HepG2 (cell line): ENCODE measurements around the gene MTA3.

Source experiments
- EP300 ChIP-seq, 3 experiments: sonication (generic) in 1 of 3; formaldehyde crosslinking in 1 of 3; IDR thresholded peaks; 2 replicates each; pipeline versions ENCODE4 v1.5.1 to v1.6.1; 2011 to 2020; ENCODE audit warnings: low read depth in 2 of 3, low read length in 2 of 3, borderline replicate concordance in 1 of 3, improper control_type of control experiment in 1 of 3, mild to moderate bottlenecking in 1 of 3, missing genetic modification reagents in 1 of 3, moderate library complexity in 1 of 3
- FOSL1 ChIP-seq: sonication (generic); formaldehyde crosslinking; IDR thresholded peaks from 2 replicates; pipeline ENCODE4 v1.9.0; 2021; ENCODE audit warnings: missing genetic modification reagents, borderline replicate concordance
- MEIS2 ChIP-seq: sonication (generic); formaldehyde crosslinking; IDR thresholded peaks from 2 replicates; pipeline ENCODE4 v1.9.0; 2021; ENCODE audit warnings: mild to moderate bottlenecking, missing genetic modification reagents
- SETDB1 ChIP-seq: sonication (generic); formaldehyde crosslinking; IDR thresholded peaks from 2 replicates; pipeline ENCODE4 v1.5.1; 2020; ENCODE audit warnings: missing genetic modification reagents, mild to moderate bottlenecking, borderline replicate concordance
- TBX3 ChIP-seq: fragments of 450-650 bp; IDR thresholded peaks from 2 replicates; pipeline ENCODE4 v1.6.1; 2017; ENCODE audit warnings: antibody characterized with exemption, mild to moderate bottlenecking, inconsistent platforms, borderline replicate concordance
- TF ChIP-seq, protein P1 (sequence below): sonication (generic); formaldehyde crosslinking; IDR thresholded peaks from 2 replicates; pipeline ENCODE4 v1.5.0; 2020; ENCODE audit warnings: mild to moderate bottlenecking, missing genetic modification reagents, moderate library complexity
- TF ChIP-seq, protein P2 (sequence below): sonication (generic); formaldehyde crosslinking; IDR thresholded peaks from 2 replicates; pipeline ENCODE4 v1.5.0; 2020; ENCODE audit warnings: mild to moderate bottlenecking, missing genetic modification reagents, borderline replicate concordance

DNA sequence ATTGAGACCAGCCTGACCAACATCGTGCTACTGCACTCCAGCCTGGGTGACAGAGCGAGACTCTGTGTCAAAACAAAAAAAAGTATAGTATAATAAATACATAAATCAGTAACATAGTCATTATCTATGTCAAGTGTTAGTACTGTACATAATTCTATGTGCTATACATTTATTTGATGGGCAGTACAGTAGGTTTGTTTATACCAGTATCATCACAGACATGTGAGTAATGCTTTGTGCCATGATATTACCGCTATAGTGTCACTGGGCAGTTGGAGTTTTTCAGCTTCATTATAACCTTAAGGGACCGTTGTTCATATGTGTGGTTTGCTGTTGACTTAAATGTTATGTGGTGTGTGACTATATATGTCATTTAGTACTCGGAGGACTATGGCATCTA lies 24.9 kb downstream of the MTA3 start:
- TF ChIP-seq, protein P1, sequence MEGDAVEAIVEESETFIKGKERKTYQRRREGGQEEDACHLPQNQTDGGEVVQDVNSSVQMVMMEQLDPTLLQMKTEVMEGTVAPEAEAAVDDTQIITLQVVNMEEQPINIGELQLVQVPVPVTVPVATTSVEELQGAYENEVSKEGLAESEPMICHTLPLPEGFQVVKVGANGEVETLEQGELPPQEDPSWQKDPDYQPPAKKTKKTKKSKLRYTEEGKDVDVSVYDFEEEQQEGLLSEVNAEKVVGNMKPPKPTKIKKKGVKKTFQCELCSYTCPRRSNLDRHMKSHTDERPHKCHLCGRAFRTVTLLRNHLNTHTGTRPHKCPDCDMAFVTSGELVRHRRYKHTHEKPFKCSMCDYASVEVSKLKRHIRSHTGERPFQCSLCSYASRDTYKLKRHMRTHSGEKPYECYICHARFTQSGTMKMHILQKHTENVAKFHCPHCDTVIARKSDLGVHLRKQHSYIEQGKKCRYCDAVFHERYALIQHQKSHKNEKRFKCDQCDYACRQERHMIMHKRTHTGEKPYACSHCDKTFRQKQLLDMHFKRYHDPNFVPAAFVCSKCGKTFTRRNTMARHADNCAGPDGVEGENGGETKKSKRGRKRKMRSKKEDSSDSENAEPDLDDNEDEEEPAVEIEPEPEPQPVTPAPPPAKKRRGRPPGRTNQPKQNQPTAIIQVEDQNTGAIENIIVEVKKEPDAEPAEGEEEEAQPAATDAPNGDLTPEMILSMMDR, result no peak
- TF ChIP-seq EP300 (IDR thresholded peaks at IDR 0.05; ENCODE audit: low read depth in 2 of 2, low read length in 2 of 2) (no peak), EP300 (CRISPR knock-in tag; IDR thresholded peaks at IDR 0.05; ENCODE audit: borderline replicate concordance) (no peak), FOSL1 (no peak), SETDB1 (CRISPR knock-in tag) (no peak), TBX3 (no peak), MEIS2 (no peak)
- TF ChIP-seq, protein P2, sequence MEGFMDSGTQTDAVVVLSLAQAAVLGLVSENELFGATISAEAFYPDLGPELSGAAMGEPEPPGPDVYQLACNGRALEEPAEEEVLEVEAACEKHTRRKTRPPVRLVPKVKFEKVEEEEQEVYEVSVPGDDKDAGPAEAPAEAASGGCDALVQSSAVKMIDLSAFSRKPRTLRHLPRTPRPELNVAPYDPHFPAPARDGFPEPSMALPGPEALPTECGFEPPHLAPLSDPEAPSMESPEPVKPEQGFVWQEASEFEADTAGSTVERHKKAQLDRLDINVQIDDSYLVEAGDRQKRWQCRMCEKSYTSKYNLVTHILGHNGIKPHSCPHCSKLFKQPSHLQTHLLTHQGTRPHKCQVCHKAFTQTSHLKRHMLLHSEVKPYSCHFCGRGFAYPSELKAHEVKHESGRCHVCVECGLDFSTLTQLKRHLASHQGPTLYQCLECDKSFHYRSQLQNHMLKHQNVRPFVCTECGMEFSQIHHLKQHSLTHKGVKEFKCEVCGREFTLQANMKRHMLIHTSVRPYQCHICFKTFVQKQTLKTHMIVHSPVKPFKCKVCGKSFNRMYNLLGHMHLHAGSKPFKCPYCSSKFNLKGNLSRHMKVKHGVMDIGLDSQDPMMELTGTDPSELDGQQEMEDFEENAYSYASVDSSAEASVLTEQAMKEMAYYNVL, result no peak
